Activated naive CD8-positive, alpha-beta T cell treated with anti-CD3 and anti-CD28 coated beads, Interleukin-2, amount 50 U/mL, for 24 hours (primary cell): ENCODE data around the gene CYP27B1.
A peak's percentile ranks its signal among the peaks of the same experiment; 100 is the strongest.

Experiments
- ATAC-seq: fragments of 150-1000 bp; cut with Tn5 transposase; one replicate; pipeline ENCODE4 v1.10.0; 2021
- DNase-seq: peaks from one replicate; pipeline ENCODE4 v3.0.0; 2021
- H3K27ac Mint-ChIP-seq: one replicate; pipeline ENCODE4 v1.8.0; 2021; ENCODE audit warnings: mild to moderate bottlenecking, mixed read lengths
- H3K27me3 Mint-ChIP-seq: one replicate; pipeline ENCODE4 v1.8.0; 2021; ENCODE audit warnings: mixed read lengths
- H3K36me3 Mint-ChIP-seq: one replicate; pipeline ENCODE4 v1.8.0; 2021; ENCODE audit warnings: low read depth, mixed read lengths
- H3K4me1 Mint-ChIP-seq: one replicate; pipeline ENCODE4 v1.8.0; 2021; ENCODE audit warnings: mixed read lengths
- H3K4me3 Mint-ChIP-seq: one replicate; pipeline ENCODE4 v1.8.0; 2021; ENCODE audit warnings: mild to moderate bottlenecking, moderate library complexity, mixed read lengths
- H3K9me3 Mint-ChIP-seq: one replicate; pipeline ENCODE4 v1.8.0; 2021; ENCODE audit warnings: mixed read lengths

Gene CYP27B1

GRCh38 chr12:57765003-57765697, 1.7 kb downstream of the CYP27B1 start:
- Mint-ChIP-seq H3K27ac (peak overlapping the region; percentile 85), H3K4me3 (peak overlapping the region; percentile 87), H3K9me3 (no peaks in the 10 kb centered on the region), H3K36me3 (peaks cover 47% of the 10 kb centered on the region), H3K4me1 (peaks cover 43% of the 10 kb centered on the region), H3K27me3 (peaks cover 7% of the 10 kb centered on the region)
- ATAC-seq (peak; percentile 63), DNase-seq (peak; percentile 67)

- DNase-seq (no peak), ATAC-seq (no peak)
- Mint-ChIP-seq H3K36me3 (peaks cover 43% of the 10 kb centered on the region), H3K4me1 (peaks cover 41% of the 10 kb centered on the region), H3K27me3 (peaks cover 7% of the 10 kb centered on the region), H3K9me3 (no peaks in the 10 kb centered on the region), H3K27ac (peak overlapping the region; percentile 85), H3K4me3 (peak overlapping the region; percentile 87)
Measured at GRCh38 chr12:57764662-57765002, 2.2 kb downstream of the CYP27B1 start.

- DNase-seq (no peak), ATAC-seq (no peak)
- peaks cover 43% of the 10 kb centered on the region for H3K36me3 Mint-ChIP-seq
- H3K4me1 Mint-ChIP-seq = peaks cover 46% of the 10 kb centered on the region
- peak overlapping the region; percentile 87 for H3K4me3 Mint-ChIP-seq
- H3K9me3 Mint-ChIP-seq = no peaks in the 10 kb centered on the region
- H3K27ac Mint-ChIP-seq = peak overlapping the region; percentile 85
- peaks cover 7% of the 10 kb centered on the region for H3K27me3 Mint-ChIP-seq
Measured at GRCh38 chr12:57763881-57764661, 2.8 kb downstream of the CYP27B1 start.

GRCh38 chr12:57762463-57762862, 4.4 kb downstream of the CYP27B1 start:
- peaks cover 7% of the 10 kb centered on the region for H3K27me3 Mint-ChIP-seq
- ATAC-seq (no peak), DNase-seq (no peak)
- peaks cover 39% of the 10 kb centered on the region for H3K36me3 Mint-ChIP-seq
- no peaks in the 10 kb centered on the region for H3K9me3 Mint-ChIP-seq
- no peak overlapping the region for H3K27ac Mint-ChIP-seq
- peaks cover 45% of the 10 kb centered on the region for H3K4me1 Mint-ChIP-seq
- H3K4me3 Mint-ChIP-seq = no peak overlapping the region

GRCh38 chr12:57761391-57761998, 5.4 kb downstream of the CYP27B1 start:
- Mint-ChIP-seq H3K4me1 (peaks cover 42% of the 10 kb centered on the region), H3K27me3 (peaks cover 5% of the 10 kb centered on the region), H3K27ac (no peak overlapping the region), H3K36me3 (peaks cover 39% of the 10 kb centered on the region), H3K4me3 (no peak overlapping the region), H3K9me3 (no peaks in the 10 kb centered on the region)
- no peak for ATAC-seq
- no peak for DNase-seq

GRCh38 chr12:57760347-57760982, 6.4 kb downstream of the CYP27B1 start:
- Mint-ChIP-seq H3K4me3 (no peak overlapping the region), H3K27ac (no peak overlapping the region), H3K4me1 (peaks cover 39% of the 10 kb centered on the region), H3K27me3 (peaks cover 1% of the 10 kb centered on the region), H3K36me3 (peaks cover 39% of the 10 kb centered on the region), H3K9me3 (no peaks in the 10 kb centered on the region)
- DNase-seq = no peak
- no peak for ATAC-seq

GRCh38 chr12:57759360-57759980, 7.4 kb downstream of the CYP27B1 start:
- Mint-ChIP-seq H3K27ac (no peak overlapping the region), H3K36me3 (peaks cover 35% of the 10 kb centered on the region), H3K27me3 (no peaks in the 10 kb centered on the region), H3K4me3 (no peak overlapping the region), H3K4me1 (peaks cover 34% of the 10 kb centered on the region), H3K9me3 (no peaks in the 10 kb centered on the region)
- DNase-seq (no peak), ATAC-seq (peak; percentile 24)

- Mint-ChIP-seq H3K4me3 (no peak overlapping the region), H3K27me3 (no peaks in the 10 kb centered on the region), H3K4me1 (peaks cover 34% of the 10 kb centered on the region), H3K36me3 (peaks cover 28% of the 10 kb centered on the region), H3K9me3 (no peaks in the 10 kb centered on the region), H3K27ac (no peak overlapping the region)
- DNase-seq (no peak), ATAC-seq (no peak)
Measured at GRCh38 chr12:57758552-57759359, 8.1 kb downstream of the CYP27B1 start.

- Mint-ChIP-seq H3K9me3 (no peaks in the 10 kb centered on the region), H3K36me3 (peaks cover 19% of the 10 kb centered on the region), H3K4me3 (no peak overlapping the region), H3K27me3 (no peaks in the 10 kb centered on the region), H3K4me1 (peaks cover 41% of the 10 kb centered on the region), H3K27ac (no peak overlapping the region)
- ATAC-seq = no peak
- DNase-seq = no peak
Measured at GRCh38 chr12:57757771-57758170, 9.1 kb downstream of the CYP27B1 start.

- H3K27me3 Mint-ChIP-seq = peaks cover 3% of the 10 kb centered on the region
- peaks cover 50% of the 10 kb centered on the region for H3K4me1 Mint-ChIP-seq
- H3K4me3 Mint-ChIP-seq = peak overlapping the region; percentile 79
Measured at GRCh38 chr12:57756406-57757341, 10.2 kb downstream of the CYP27B1 start.

GRCh38 chr12:57755454-57756372, 11.2 kb downstream of the CYP27B1 start:
- peaks cover 23% of the 10 kb centered on the region for H3K36me3 Mint-ChIP-seq
- peak overlapping the region; percentile 65 for H3K27ac Mint-ChIP-seq
- DNase-seq = no peak
- peaks cover 3% of the 10 kb centered on the region for H3K27me3 Mint-ChIP-seq
- peaks cover 59% of the 10 kb centered on the region for H3K4me1 Mint-ChIP-seq
- H3K4me3 Mint-ChIP-seq = peak overlapping the region; percentile 79
- H3K9me3 Mint-ChIP-seq = no peaks in the 10 kb centered on the region
- no peak for ATAC-seq

More at GRCh38 chr12:57756406-57757341, 10.2 kb downstream of the CYP27B1 start:
- DNase-seq (peak; percentile 79), ATAC-seq (peak; percentile 48)
- H3K27ac Mint-ChIP-seq = peak overlapping the region; percentile 65
- no peaks in the 10 kb centered on the region for H3K9me3 Mint-ChIP-seq
- H3K36me3 Mint-ChIP-seq = peaks cover 18% of the 10 kb centered on the region

GRCh38 chr12:57755194-57755453, 11.8 kb downstream of the CYP27B1 start:
- Mint-ChIP-seq H3K9me3 (no peaks in the 10 kb centered on the region), H3K36me3 (peaks cover 29% of the 10 kb centered on the region), H3K27me3 (peaks cover 3% of the 10 kb centered on the region), H3K4me1 (peaks cover 64% of the 10 kb centered on the region), H3K4me3 (no peak overlapping the region), H3K27ac (no peak overlapping the region)
- no peak for ATAC-seq
- DNase-seq = no peak
